HEK293 (cell line): ENCODE results near the gene ZSCAN4.
A peak's percentile ranks its signal among the peaks of the same experiment; 100 is the strongest.

ENCODE experiments used
- BCL11A ChIP-seq: fragments of 450-650 bp; formaldehyde crosslinking; IDR thresholded peaks from 2 replicates; pipeline ENCODE4 v1.5.1; 2016; ENCODE audit warnings: low read depth, missing biosample characterization, missing genetic modification characterization
- FEZF1 ChIP-seq: fragments of 450-650 bp; formaldehyde crosslinking; IDR thresholded peaks from 2 replicates; pipeline ENCODE4 v1.5.1; 2016; ENCODE audit warnings: missing biosample characterization, missing genetic modification characterization
- GLIS1 ChIP-seq: fragments of 450-650 bp; formaldehyde crosslinking; IDR thresholded peaks from 2 replicates; pipeline ENCODE4 v1.5.1; 2016; ENCODE audit warnings: missing biosample characterization, missing genetic modification characterization
- OVOL3 ChIP-seq: fragments of 450-650 bp; formaldehyde crosslinking; IDR thresholded peaks from 2 replicates; pipeline ENCODE4 v1.5.1; 2016; ENCODE audit warnings: missing biosample characterization, missing genetic modification characterization
- REPIN1 ChIP-seq: fragments of 450-650 bp; formaldehyde crosslinking; IDR thresholded peaks from 2 replicates; pipeline ENCODE4 v1.5.1; 2017; ENCODE audit warnings: missing biosample characterization, missing genetic modification characterization, low read depth
- SCRT1 ChIP-seq: fragments of 450-650 bp; formaldehyde crosslinking; IDR thresholded peaks from 2 replicates; pipeline ENCODE4 v1.5.1; 2016; ENCODE audit warnings: missing biosample characterization, missing genetic modification characterization, borderline replicate concordance
- YY1 ChIP-seq: fragments of 450-650 bp; formaldehyde crosslinking; IDR thresholded peaks from 2 replicates; pipeline ENCODE4 v1.5.1; 2018; ENCODE audit warnings: missing biosample characterization, missing genetic modification characterization
- ZBTB26 ChIP-seq: fragments of 450-650 bp; formaldehyde crosslinking; optimal IDR thresholded peaks from 2 replicates; pipeline ENCODE3; 2016; ENCODE audit warnings: missing biosample characterization, mild to moderate bottlenecking, missing genetic modification characterization
- ZBTB44 ChIP-seq: fragments of 450-650 bp; IDR thresholded peaks from 2 replicates; pipeline ENCODE4 v1.5.1; 2018; ENCODE audit warnings: missing biosample characterization, mild to moderate bottlenecking, missing genetic modification characterization
- ZBTB6 ChIP-seq: fragments of 450-650 bp; formaldehyde crosslinking; IDR thresholded peaks from 2 replicates; pipeline ENCODE4 v1.5.1; 2017; ENCODE audit warnings: missing biosample characterization, missing genetic modification characterization
- ZBTB7A ChIP-seq: fragments of 450-650 bp; formaldehyde crosslinking; IDR thresholded peaks from 2 replicates; pipeline ENCODE4 v1.5.1; 2016; ENCODE audit warnings: low read depth, missing biosample characterization, missing genetic modification characterization
- ZNF114 ChIP-seq: fragments of 450-650 bp; formaldehyde crosslinking; IDR thresholded peaks from 2 replicates; pipeline ENCODE4 v1.5.0; 2017; ENCODE audit warnings: missing biosample characterization, missing genetic modification characterization
- ZNF140 ChIP-seq: fragments of 450-650 bp; formaldehyde crosslinking; IDR thresholded peaks from 2 replicates; pipeline ENCODE4 v1.5.1; 2016; ENCODE audit warnings: missing biosample characterization, missing genetic modification characterization
- ZNF148 ChIP-seq: fragments of 450-650 bp; formaldehyde crosslinking; IDR thresholded peaks from 2 replicates; pipeline ENCODE4 v1.5.0; 2017; ENCODE audit warnings: missing biosample characterization, missing genetic modification characterization, borderline replicate concordance
- ZNF16 ChIP-seq: fragments of 450-650 bp; formaldehyde crosslinking; IDR thresholded peaks from 2 replicates; pipeline ENCODE4 v1.5.1; 2016; ENCODE audit warnings: low read depth, missing biosample characterization, missing genetic modification characterization
- ZNF202 ChIP-seq: fragments of 450-650 bp; formaldehyde crosslinking; IDR thresholded peaks from 2 replicates; pipeline ENCODE4 v1.5.1; 2016; ENCODE audit warnings: missing biosample characterization, missing genetic modification characterization, borderline replicate concordance
- ZNF221 ChIP-seq: fragments of 450-650 bp; formaldehyde crosslinking; IDR thresholded peaks from 2 replicates; pipeline ENCODE4 v1.5.1; 2017; ENCODE audit warnings: missing biosample characterization, missing genetic modification characterization, borderline replicate concordance
- ZNF23 ChIP-seq: fragments of 450-650 bp; formaldehyde crosslinking; IDR thresholded peaks from 2 replicates; pipeline ENCODE4 v1.5.1; 2016; ENCODE audit warnings: missing biosample characterization, missing genetic modification characterization, borderline replicate concordance
- ZNF266 ChIP-seq: fragments of 450-650 bp; formaldehyde crosslinking; IDR thresholded peaks from 2 replicates; pipeline ENCODE4 v1.5.1; 2016; ENCODE audit warnings: missing biosample characterization, missing genetic modification characterization, low read depth
- ZNF292 ChIP-seq: fragments of 450-650 bp; formaldehyde crosslinking; IDR thresholded peaks from 2 replicates; pipeline ENCODE4 v1.5.1; 2016; ENCODE audit warnings: low read depth, missing biosample characterization, missing genetic modification characterization, borderline replicate concordance
- ZNF416 ChIP-seq: fragments of 450-650 bp; formaldehyde crosslinking; IDR thresholded peaks from 2 replicates; pipeline ENCODE4 v1.5.1; 2016; ENCODE audit warnings: missing biosample characterization, missing genetic modification characterization
- ZNF423 ChIP-seq: fragments of 450-650 bp; formaldehyde crosslinking; IDR thresholded peaks from 2 replicates; pipeline ENCODE4 v1.5.1; 2016; ENCODE audit warnings: missing biosample characterization, missing genetic modification characterization
- ZNF488 ChIP-seq: fragments of 450-650 bp; formaldehyde crosslinking; IDR thresholded peaks from 2 replicates; pipeline ENCODE4 v1.5.1; 2016; ENCODE audit warnings: missing biosample characterization, missing genetic modification characterization
- ZNF521 ChIP-seq: fragments of 450-650 bp; formaldehyde crosslinking; IDR thresholded peaks from 2 replicates; pipeline ENCODE4 v1.5.1; 2017; ENCODE audit warnings: missing biosample characterization, mild to moderate bottlenecking, missing genetic modification characterization
- ZNF561 ChIP-seq: fragments of 450-650 bp; IDR thresholded peaks from 2 replicates; pipeline ENCODE4 v1.5.1; 2018; ENCODE audit warnings: missing biosample characterization, missing genetic modification characterization, borderline replicate concordance
- ZNF610 ChIP-seq: fragments of 450-650 bp; formaldehyde crosslinking; IDR thresholded peaks from 2 replicates; pipeline ENCODE4 v1.5.1; 2016; ENCODE audit warnings: missing biosample characterization, missing genetic modification characterization, borderline replicate concordance
- ZNF623 ChIP-seq: fragments of 450-650 bp; formaldehyde crosslinking; IDR thresholded peaks from 2 replicates; pipeline ENCODE4 v1.5.1; 2016; ENCODE audit warnings: missing biosample characterization, missing genetic modification characterization
- ZNF629 ChIP-seq: fragments of 450-650 bp; formaldehyde crosslinking; IDR thresholded peaks from 2 replicates; pipeline ENCODE4 v1.5.1; 2017; ENCODE audit warnings: missing biosample characterization, missing genetic modification characterization
- ZNF660 ChIP-seq: fragments of 450-650 bp; IDR thresholded peaks from 2 replicates; pipeline ENCODE4 v1.5.1; 2018; ENCODE audit warnings: missing biosample characterization, mild to moderate bottlenecking, missing genetic modification characterization
- ZNF692 ChIP-seq: fragments of 450-650 bp; formaldehyde crosslinking; IDR thresholded peaks from 2 replicates; pipeline ENCODE4 v1.5.1; 2016; ENCODE audit warnings: missing biosample characterization, missing genetic modification characterization
- ZNF777 ChIP-seq: fragments of 450-650 bp; formaldehyde crosslinking; IDR thresholded peaks from 2 replicates; pipeline ENCODE4 v1.5.1; 2017; ENCODE audit warnings: missing biosample characterization, missing genetic modification characterization, borderline replicate concordance

Gene ZSCAN4

GRCh38 chr19:57664269-57665127 lies 4.2 kb upstream of the ZSCAN4 start (continued):
- TF ChIP-seq BCL11A = no peak
- peak; percentile 73 for TF ChIP-seq ZBTB26 (tag by site-specific recombination)
- TF ChIP-seq ZNF521 (tag by site-specific recombination) = no peak
- no peak for TF ChIP-seq ZNF23 (tag by site-specific recombination)
- no peak for TF ChIP-seq ZNF140 (tag by site-specific recombination)
- TF ChIP-seq ZNF202 (tag by site-specific recombination) = no peak
- TF ChIP-seq ZNF623 (tag by site-specific recombination) = no peak
- TF ChIP-seq ZBTB7A (tag by site-specific recombination) = no peak
- TF ChIP-seq ZNF488 = no peak
- TF ChIP-seq ZNF423 (tag by site-specific recombination) = no peak
- no peak; the same call in 1 of the 2 replicates for TF ChIP-seq ZNF610 (tag by site-specific recombination)
- TF ChIP-seq ZNF292 (tag by site-specific recombination) = no peak
- TF ChIP-seq ZNF692 (tag by site-specific recombination) = peak; percentile 64; the same call in 1 of the 2 replicates
- TF ChIP-seq FEZF1 (tag by site-specific recombination) = no peak
- peak; percentile 77 for TF ChIP-seq ZNF660 (tag by site-specific recombination)
- no peak for TF ChIP-seq ZNF777 (tag by site-specific recombination)
- TF ChIP-seq GLIS1 (tag by site-specific recombination) = peak; percentile 53
- no peak for TF ChIP-seq OVOL3 (tag by site-specific recombination)
- no peak for TF ChIP-seq REPIN1 (tag by site-specific recombination)
- TF ChIP-seq ZNF629 = no peak
- TF ChIP-seq SCRT1 = no peak
- no peak for TF ChIP-seq ZNF266 (tag by site-specific recombination)
- no peak for TF ChIP-seq ZNF416 (tag by site-specific recombination)
- TF ChIP-seq ZBTB6 (tag by site-specific recombination) = 0 out of 2 replicates have a peak, but pooled peaks have one; percentile 44
- no peak for TF ChIP-seq ZNF114 (tag by site-specific recombination)
- peak; percentile 55; the same call in 1 of the 2 replicates for TF ChIP-seq ZBTB44
- no peak for TF ChIP-seq ZNF148
- no peak for TF ChIP-seq YY1 (tag by site-specific recombination)
- no peak for TF ChIP-seq ZNF221
- peak; percentile 56 for TF ChIP-seq ZNF561 (tag by site-specific recombination)
- no peak for TF ChIP-seq ZNF16 (tag by site-specific recombination)
